ENCODE data around the gene ERMP1. TPM values are rescaled to one million over a fixed set of nuclear protein-coding genes. Genes with fewer than 3 reads are reported as not detected.
"Not testable (repeated sequence)": the region's sequence is repeated elsewhere in the genome, so short reads cannot be mapped to it uniquely, and the experiment has no call there.

ERMP1 gene, protein sequence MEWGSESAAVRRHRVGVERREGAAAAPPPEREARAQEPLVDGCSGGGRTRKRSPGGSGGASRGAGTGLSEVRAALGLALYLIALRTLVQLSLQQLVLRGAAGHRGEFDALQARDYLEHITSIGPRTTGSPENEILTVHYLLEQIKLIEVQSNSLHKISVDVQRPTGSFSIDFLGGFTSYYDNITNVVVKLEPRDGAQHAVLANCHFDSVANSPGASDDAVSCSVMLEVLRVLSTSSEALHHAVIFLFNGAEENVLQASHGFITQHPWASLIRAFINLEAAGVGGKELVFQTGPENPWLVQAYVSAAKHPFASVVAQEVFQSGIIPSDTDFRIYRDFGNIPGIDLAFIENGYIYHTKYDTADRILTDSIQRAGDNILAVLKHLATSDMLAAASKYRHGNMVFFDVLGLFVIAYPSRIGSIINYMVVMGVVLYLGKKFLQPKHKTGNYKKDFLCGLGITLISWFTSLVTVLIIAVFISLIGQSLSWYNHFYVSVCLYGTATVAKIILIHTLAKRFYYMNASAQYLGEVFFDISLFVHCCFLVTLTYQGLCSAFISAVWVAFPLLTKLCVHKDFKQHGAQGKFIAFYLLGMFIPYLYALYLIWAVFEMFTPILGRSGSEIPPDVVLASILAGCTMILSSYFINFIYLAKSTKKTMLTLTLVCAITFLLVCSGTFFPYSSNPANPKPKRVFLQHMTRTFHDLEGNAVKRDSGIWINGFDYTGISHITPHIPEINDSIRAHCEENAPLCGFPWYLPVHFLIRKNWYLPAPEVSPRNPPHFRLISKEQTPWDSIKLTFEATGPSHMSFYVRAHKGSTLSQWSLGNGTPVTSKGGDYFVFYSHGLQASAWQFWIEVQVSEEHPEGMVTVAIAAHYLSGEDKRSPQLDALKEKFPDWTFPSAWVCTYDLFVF
- 7.7 TPM for polyA plus RNA-seq (2013, experiment 1 of 2)
- polyA plus RNA-seq (2013, experiment 2 of 2): 7.4 TPM

DNA sequence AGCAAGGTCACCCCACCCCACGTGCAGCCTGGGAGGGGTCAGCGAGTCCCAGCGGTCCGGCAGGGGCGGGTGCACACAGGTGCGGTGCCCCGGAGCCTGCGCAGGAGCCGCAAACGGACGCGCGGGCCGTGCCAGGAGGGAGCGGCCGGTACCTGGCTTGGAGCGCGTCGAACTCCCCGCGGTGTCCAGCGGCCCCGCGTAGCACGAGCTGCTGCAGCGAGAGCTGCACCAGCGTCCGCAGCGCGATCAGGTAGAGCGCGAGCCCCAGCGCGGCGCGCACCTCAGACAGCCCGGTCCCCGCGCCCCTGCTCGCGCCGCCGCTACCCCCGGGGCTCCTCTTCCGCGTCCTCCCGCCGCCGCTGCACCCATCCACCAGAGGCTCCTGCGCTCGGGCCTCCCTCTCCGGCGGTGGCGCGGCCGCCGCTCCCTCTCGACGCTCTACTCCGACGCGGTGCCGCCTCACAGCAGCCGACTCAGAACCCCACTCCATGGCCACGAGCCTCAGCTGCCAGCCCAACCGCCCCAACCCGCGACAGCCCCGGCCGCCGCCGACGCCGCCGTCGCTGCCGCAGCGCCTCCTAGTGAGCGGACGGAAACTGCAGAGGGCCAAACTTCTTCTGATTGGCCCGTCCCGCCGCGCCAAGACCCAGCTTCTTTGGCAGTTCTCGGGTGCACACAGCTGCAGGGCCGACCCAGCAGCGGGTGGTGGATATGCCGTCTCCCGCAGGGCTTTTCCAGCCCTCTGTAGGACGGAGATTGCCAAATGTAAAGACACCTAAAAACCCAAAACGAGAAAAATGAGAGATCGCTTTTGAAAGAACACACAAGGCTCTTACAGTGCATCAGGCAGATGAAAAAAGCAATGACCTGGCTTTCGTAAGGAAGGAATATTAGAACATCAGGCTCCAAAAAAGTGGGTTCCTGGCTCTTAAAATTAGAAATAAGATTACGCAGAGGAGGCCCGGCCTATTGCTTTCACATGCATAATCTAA lies at the start of gene ERMP1:
ERMP1 (minus strand) TSS at position 580 of the 992 bp plus-strand sequence; CDS start at position 490, 90 bp downstream.
- Histone ChIP-seq H3K36me3 (ENCODE audit: control insufficient read depth, insufficient read depth, low read length) (no peaks in the 10 kb centered on the region), H2AK5ac (ENCODE audit: low read length) (no peak within 1 kb of the TSS), H3K27ac (ENCODE audit: low read depth, low read length) (no peak within 1 kb of the TSS), H3K56ac (ENCODE audit: low read length) (peak within 1 kb of the TSS; percentile 96), H2BK120ac (ENCODE audit: low read depth, low read length) (no peak within 1 kb of the TSS), H3K79me2 (ENCODE audit: control insufficient read depth, insufficient read depth, low read length) (no peaks in the 10 kb centered on the region), H4K5ac (ENCODE audit: low read length) (no peak within 1 kb of the TSS), H3K4me1 (ENCODE audit: control insufficient read depth, low read depth, low read length) (peaks cover 2% of the 10 kb centered on the region), H3K79me1 (ENCODE audit: low read length) (no peaks in the 10 kb centered on the region), H3K23ac (ENCODE audit: low read length) (peak within 1 kb of the TSS; percentile 83), H3K4me2 (ENCODE audit: low read length) (peak within 1 kb of the TSS; percentile 97), H3K27me3 (ENCODE audit: insufficient read depth, low read length, poor library complexity) (no peaks in the 10 kb centered on the region), H3K4me3 (ENCODE audit: low read length) (peak within 1 kb of the TSS; percentile 68), H2BK5ac (ENCODE audit: low read length) (no peak within 1 kb of the TSS), H3K4ac (ENCODE audit: low read depth, low read length) (no peak within 1 kb of the TSS), H3K9ac (ENCODE audit: low read length) (peak within 1 kb of the TSS; percentile 83), H4K8ac (ENCODE audit: low read depth, low read length) (no peak within 1 kb of the TSS), H3K18ac (ENCODE audit: low read length) (peak within 1 kb of the TSS; percentile 81), H2BK15ac (replicated peaks; ENCODE audit: low read depth) (no peak within 1 kb of the TSS)
- WGBS (ENCODE audit: extremely low coverage, insufficient coverage, low lambda C conversion rate): no CpG with 5 or more reads among the region's 95 CpGs
- DNase-seq: peak; percentile 88

DNA sequence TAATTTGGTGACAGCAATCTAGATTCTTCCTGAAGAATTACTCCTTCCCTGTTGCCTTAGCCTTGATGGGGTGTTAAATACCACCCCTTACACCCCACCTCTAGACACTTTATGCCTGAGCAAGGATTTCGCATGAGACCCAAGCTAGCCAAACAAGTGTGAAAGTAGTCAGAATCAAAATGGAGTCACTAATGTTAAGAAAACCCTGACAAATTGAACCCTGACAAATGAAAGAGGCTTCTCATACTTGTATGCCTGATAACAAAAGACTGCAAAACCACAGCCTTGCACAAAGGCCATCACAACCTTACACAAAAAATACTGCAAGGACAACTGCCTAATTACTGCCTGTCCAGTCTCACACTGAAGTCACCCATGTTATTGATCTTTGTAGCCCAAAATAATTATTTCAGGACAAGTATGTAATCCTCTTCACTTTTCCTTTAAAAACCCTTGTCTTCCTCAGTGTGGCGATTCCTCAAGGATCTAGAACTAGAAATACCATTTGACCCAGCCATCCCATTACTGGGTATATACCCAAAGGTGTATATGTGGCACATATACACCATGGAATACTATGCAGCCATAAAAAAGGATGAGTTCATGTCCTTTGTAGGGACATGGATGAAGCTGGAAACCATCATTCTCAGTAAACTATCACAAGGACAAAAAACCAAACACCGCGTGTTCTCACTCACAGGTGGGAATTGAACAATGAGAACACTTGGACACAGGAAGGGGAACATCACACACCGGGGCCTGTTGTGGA lies 49.5 kb upstream of the ERMP1 start:
- not testable (repeated sequence) for H3K4me3 ChIP-seq (ENCODE audit: low read length); H3K27me3 ChIP-seq (ENCODE audit: insufficient read depth, low read length, poor library complexity); H4K8ac ChIP-seq (ENCODE audit: low read depth, low read length); H2BK15ac ChIP-seq (replicated peaks; ENCODE audit: low read depth); H3K4ac ChIP-seq (ENCODE audit: low read depth, low read length); H4K5ac ChIP-seq (ENCODE audit: low read length); H3K79me1 ChIP-seq (ENCODE audit: low read length); H3K79me2 ChIP-seq (ENCODE audit: control insufficient read depth, insufficient read depth, low read length); H3K9ac ChIP-seq (ENCODE audit: low read length); H2AK5ac ChIP-seq (ENCODE audit: low read length); H3K36me3 ChIP-seq (ENCODE audit: control insufficient read depth, insufficient read depth, low read length); H3K4me2 ChIP-seq (ENCODE audit: low read length); H2BK120ac ChIP-seq (ENCODE audit: low read depth, low read length); DNase-seq; H3K4me1 ChIP-seq (ENCODE audit: control insufficient read depth, low read depth, low read length); H3K18ac ChIP-seq (ENCODE audit: low read length); H3K27ac ChIP-seq (ENCODE audit: low read depth, low read length); H2BK5ac ChIP-seq (ENCODE audit: low read length); H3K23ac ChIP-seq (ENCODE audit: low read length); H3K56ac ChIP-seq (ENCODE audit: low read length)
- no CpG with 5 or more reads among the region's 5 CpGs for WGBS (ENCODE audit: extremely low coverage, insufficient coverage, low lambda C conversion rate)

DNA sequence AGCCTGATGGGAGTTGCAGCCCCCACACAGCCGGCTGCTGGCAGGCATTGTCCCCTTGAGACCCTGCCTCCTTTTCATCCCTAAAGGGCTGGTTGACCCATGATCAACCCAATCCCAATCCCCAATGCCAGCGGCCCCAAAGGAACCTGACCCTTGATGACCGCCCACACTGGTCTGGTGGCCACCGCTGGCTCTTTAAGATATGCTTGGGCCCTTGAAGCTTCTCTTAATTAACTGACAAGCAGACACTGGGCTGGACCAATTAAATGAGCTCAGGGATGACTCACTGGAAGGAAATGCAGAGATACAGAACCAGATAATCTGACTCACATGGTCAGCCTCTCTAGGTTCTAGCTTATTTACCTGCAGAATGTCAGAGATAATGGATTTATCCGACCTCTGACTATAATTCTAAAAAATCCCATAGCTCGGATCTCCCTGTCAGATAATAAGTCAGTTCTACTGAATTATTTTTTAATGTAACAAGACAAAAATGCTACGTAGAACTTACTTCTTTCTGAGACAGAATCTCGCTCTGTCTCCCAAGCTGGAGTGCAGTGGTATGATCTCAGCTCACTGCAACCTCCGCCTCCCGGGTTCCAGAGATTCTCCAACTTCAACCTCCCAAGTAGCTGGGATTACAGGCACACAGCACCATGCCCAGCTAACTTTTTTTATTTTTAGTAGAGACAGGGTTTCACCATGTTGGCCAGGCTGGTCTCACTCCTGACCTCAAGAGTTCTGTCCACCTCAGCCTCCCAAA lies 46.7 kb upstream of the ERMP1 start:
- Histone ChIP-seq H3K79me1 (ENCODE audit: low read length) (no peaks in the 10 kb centered on the region), H3K79me2 (ENCODE audit: control insufficient read depth, insufficient read depth, low read length) (no peaks in the 10 kb centered on the region), H3K27ac (ENCODE audit: low read depth, low read length) (no peak overlapping the region), H4K8ac (ENCODE audit: low read depth, low read length) (no peak overlapping the region), H3K9ac (ENCODE audit: low read length) (no peak overlapping the region), H3K4ac (ENCODE audit: low read depth, low read length) (no peak overlapping the region), H3K36me3 (ENCODE audit: control insufficient read depth, insufficient read depth, low read length) (no peaks in the 10 kb centered on the region), H3K27me3 (ENCODE audit: insufficient read depth, low read length, poor library complexity) (no peaks in the 10 kb centered on the region), H3K4me2 (ENCODE audit: low read length) (no peak overlapping the region), H3K18ac (ENCODE audit: low read length) (peak overlapping the region; percentile 22), H4K5ac (ENCODE audit: low read length) (no peak overlapping the region), H2BK15ac (replicated peaks; ENCODE audit: low read depth) (no peak overlapping the region), H3K4me1 (ENCODE audit: control insufficient read depth, low read depth, low read length) (no peaks in the 10 kb centered on the region), H2BK120ac (ENCODE audit: low read depth, low read length) (no peak overlapping the region), H2BK5ac (ENCODE audit: low read length) (no peak overlapping the region), H3K4me3 (ENCODE audit: low read length) (no peak overlapping the region), H2AK5ac (ENCODE audit: low read length) (no peak overlapping the region), H3K23ac (ENCODE audit: low read length) (no peak overlapping the region), H3K56ac (ENCODE audit: low read length) (no peak overlapping the region)
- WGBS (ENCODE audit: extremely low coverage, insufficient coverage, low lambda C conversion rate): no CpG with 5 or more reads among the region's 10 CpGs
- peak; percentile 96 for DNase-seq

DNA sequence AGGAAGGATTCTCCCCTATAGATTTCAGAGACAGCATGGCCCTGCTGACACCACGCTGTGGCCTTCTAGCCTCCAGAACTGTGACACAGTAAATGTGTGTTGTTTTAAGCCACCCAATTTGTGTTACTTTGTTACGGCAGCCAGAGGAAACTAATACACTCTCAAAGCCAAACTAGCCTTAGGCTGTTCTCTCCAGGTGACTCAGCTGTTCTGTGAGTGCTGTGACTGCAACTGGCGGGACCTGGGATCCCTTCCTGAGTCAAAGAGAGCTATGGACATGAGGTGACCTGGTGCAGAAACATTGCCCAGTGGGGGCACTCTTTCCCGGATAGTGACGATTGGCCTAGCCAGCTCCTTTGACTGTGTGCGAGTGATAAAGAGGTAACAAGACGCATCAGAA lies 43.8 kb upstream of the ERMP1 start:
- H4K8ac ChIP-seq (ENCODE audit: low read depth, low read length): no peak overlapping the region
- no peaks in the 10 kb centered on the region for H3K36me3 ChIP-seq (ENCODE audit: control insufficient read depth, insufficient read depth, low read length)
- no peak overlapping the region for H3K27ac ChIP-seq (ENCODE audit: low read depth, low read length)
- H2BK120ac ChIP-seq (ENCODE audit: low read depth, low read length): no peak overlapping the region
- no peak overlapping the region for H3K4ac ChIP-seq (ENCODE audit: low read depth, low read length)
- no peaks in the 10 kb centered on the region for H3K79me2 ChIP-seq (ENCODE audit: control insufficient read depth, insufficient read depth, low read length)
- no peaks in the 10 kb centered on the region for H3K27me3 ChIP-seq (ENCODE audit: insufficient read depth, low read length, poor library complexity)
- no peaks in the 10 kb centered on the region for H3K4me1 ChIP-seq (ENCODE audit: control insufficient read depth, low read depth, low read length)
- H3K4me3 ChIP-seq (ENCODE audit: low read length): no peak overlapping the region
- no peak overlapping the region for H4K5ac ChIP-seq (ENCODE audit: low read length)
- no peak overlapping the region for H3K4me2 ChIP-seq (ENCODE audit: low read length)
- H3K79me1 ChIP-seq (ENCODE audit: low read length): no peaks in the 10 kb centered on the region
- no peak overlapping the region for H2AK5ac ChIP-seq (ENCODE audit: low read length)
- H3K18ac ChIP-seq (ENCODE audit: low read length): no peak overlapping the region
- peak; percentile 75 for DNase-seq
- WGBS (ENCODE audit: extremely low coverage, insufficient coverage, low lambda C conversion rate): no CpG with 5 or more reads among the region's 7 CpGs
- no peak overlapping the region for H3K23ac ChIP-seq (ENCODE audit: low read length)
- H2BK15ac ChIP-seq (replicated peaks; ENCODE audit: low read depth): no peak overlapping the region
- H3K9ac ChIP-seq (ENCODE audit: low read length): no peak overlapping the region
- no peak overlapping the region for H3K56ac ChIP-seq (ENCODE audit: low read length)
- H2BK5ac ChIP-seq (ENCODE audit: low read length): no peak overlapping the region

Measured in mesendoderm (in vitro differentiated cells).